Epithelial cell of esophagus (primary cell): ENCODE results near the gene APOL1.
A peak's percentile ranks its signal among the peaks of the same experiment; 100 is the strongest.
"Not testable (repeated sequence)": the region's sequence is repeated elsewhere in the genome, so short reads cannot be mapped to it uniquely, and the experiment has no call there.

Source experiments
- DNase-seq: peaks from one replicate; pipeline ENCODE4 v3.0.0; 2010; ENCODE audit warnings: low read depth
- H3K4me3 ChIP-seq: 2 replicates; pipeline ENCODE4 v1.5.1; 2011; ENCODE audit warnings: mild to moderate bottlenecking, low read length, control low read depth
- TF ChIP-seq, protein P1 (sequence below): IDR thresholded peaks from 2 replicates; pipeline ENCODE4 v1.5.1; 2011; ENCODE audit warnings: low read depth, mild to moderate bottlenecking, low read length, control low read depth, inconsistent platforms; ENCODE audit not compliant: insufficient read depth; ENCODE audit errors: missing control alignments

Gene APOL1, protein sequence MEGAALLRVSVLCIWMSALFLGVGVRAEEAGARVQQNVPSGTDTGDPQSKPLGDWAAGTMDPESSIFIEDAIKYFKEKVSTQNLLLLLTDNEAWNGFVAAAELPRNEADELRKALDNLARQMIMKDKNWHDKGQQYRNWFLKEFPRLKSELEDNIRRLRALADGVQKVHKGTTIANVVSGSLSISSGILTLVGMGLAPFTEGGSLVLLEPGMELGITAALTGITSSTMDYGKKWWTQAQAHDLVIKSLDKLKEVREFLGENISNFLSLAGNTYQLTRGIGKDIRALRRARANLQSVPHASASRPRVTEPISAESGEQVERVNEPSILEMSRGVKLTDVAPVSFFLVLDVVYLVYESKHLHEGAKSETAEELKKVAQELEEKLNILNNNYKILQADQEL

GRCh38 chr22:36252754-36253522 is at the start of gene APOL1:
Gene APOL1 (plus strand): TSS chr22:36253133. CDS start chr22:36254956, 1,823 bp downstream.
- no peak for DNase-seq
- H3K4me3 ChIP-seq: peak within 1 kb of the TSS; percentile 10
- TF ChIP-seq, protein P1, sequence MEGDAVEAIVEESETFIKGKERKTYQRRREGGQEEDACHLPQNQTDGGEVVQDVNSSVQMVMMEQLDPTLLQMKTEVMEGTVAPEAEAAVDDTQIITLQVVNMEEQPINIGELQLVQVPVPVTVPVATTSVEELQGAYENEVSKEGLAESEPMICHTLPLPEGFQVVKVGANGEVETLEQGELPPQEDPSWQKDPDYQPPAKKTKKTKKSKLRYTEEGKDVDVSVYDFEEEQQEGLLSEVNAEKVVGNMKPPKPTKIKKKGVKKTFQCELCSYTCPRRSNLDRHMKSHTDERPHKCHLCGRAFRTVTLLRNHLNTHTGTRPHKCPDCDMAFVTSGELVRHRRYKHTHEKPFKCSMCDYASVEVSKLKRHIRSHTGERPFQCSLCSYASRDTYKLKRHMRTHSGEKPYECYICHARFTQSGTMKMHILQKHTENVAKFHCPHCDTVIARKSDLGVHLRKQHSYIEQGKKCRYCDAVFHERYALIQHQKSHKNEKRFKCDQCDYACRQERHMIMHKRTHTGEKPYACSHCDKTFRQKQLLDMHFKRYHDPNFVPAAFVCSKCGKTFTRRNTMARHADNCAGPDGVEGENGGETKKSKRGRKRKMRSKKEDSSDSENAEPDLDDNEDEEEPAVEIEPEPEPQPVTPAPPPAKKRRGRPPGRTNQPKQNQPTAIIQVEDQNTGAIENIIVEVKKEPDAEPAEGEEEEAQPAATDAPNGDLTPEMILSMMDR: no peak

- DNase-seq: peak; percentile 83
- H3K4me3 ChIP-seq: not testable (repeated sequence)
Measured at GRCh38 chr22:36203441-36203840, 49.5 kb upstream of the APOL1 start.

- TF ChIP-seq, protein P1: no peak
- DNase-seq: no peak
- no peak overlapping the region for H3K4me3 ChIP-seq
Measured at GRCh38 chr22:36204001-36204631, 48.8 kb upstream of the APOL1 start.

DNA sequence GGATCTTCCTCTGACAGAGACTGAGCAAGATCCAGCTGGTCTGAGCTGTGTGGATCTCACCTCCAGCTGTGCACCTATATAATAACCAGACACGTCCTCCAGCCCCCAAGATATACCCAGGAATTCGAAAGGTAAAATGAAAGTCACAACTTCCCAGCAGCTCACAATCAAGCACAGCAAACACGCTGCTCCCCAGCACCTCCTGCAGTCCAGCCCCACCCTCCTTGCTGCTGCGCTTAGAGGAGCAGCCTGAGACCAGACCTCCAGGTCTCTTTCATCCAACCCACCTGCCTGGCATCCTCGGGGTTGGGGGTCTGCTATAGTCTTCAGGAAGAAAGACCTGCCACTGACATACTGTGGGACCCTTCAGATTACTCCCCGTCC is 48.3 kb upstream of the APOL1 start:
- TF ChIP-seq, protein P1: no peak

GRCh38 chr22:36205573-36205972 is 47.4 kb upstream of the APOL1 start:
- not testable (repeated sequence) for H3K4me3 ChIP-seq, DNase-seq

More for the DNA sequence above, 48.3 kb upstream of the APOL1 start:
- no peak overlapping the region for H3K4me3 ChIP-seq
- no peak for DNase-seq

DNA sequence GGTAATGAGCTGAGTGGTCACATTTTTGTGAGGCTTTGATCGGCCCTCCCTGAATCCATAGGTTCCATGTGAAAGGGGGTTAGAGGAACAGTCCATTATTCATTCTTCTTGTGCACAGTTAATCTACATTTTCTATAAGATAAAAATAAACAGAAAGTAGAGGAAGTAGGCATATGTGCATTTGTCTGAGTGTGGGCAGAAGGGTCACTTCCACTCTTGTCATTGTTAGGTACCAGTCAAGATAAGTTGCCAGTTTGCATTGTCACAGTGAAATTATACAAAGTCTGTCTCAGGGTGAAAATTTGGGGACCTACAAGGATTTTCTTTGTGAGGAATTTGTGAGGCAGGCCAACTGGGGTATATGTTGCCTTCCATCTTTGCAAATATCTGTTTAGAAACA is 46.7 kb upstream of the APOL1 start:
- no peak overlapping the region for H3K4me3 ChIP-seq
- TF ChIP-seq, protein P1: no peak
- no peak for DNase-seq

- H3K4me3 ChIP-seq: no peak overlapping the region
- TF ChIP-seq, protein P1: no peak
- DNase-seq: peak; percentile 30
Measured at GRCh38 chr22:36208162-36208765, 44.7 kb upstream of the APOL1 start.
